GM18870 (cell line): Measurements from ENCODE around the gene FIGNL2.
"Not testable (repeated sequence)": the region's sequence is repeated elsewhere in the genome, so short reads cannot be mapped to it uniquely, and the experiment has no call there.

Experiments
- ATAC-seq: cut with Tn5 transposase; IDR thresholded peaks from one replicate; pipeline ENCODE4 v1.9.1; 2021; ENCODE audit warnings: moderate library complexity; ENCODE audit not compliant: unreplicated experiment

The FIGNL2 gene

GRCh38 chr12:51837286-51837685, 11.2 kb downstream of the FIGNL2 start:
- ATAC-seq = no peak

GRCh38 chr12:51836827-51837173, 11.7 kb downstream of the FIGNL2 start:
- ATAC-seq = no peak

- ATAC-seq = no peak
Measured at GRCh38 chr12:51836041-51836826, 12.3 kb downstream of the FIGNL2 start.

- no peak for ATAC-seq
Measured at GRCh38 chr12:51834411-51834810, 14.1 kb downstream of the FIGNL2 start.

GRCh38 chr12:51833448-51834227, 14.9 kb downstream of the FIGNL2 start:
- ATAC-seq = no peak

GRCh38 chr12:51832354-51833107, 16.0 kb downstream of the FIGNL2 start:
- ATAC-seq = no peak

- ATAC-seq = not testable (repeated sequence)
Measured at GRCh38 chr12:51831817-51832216, 16.7 kb downstream of the FIGNL2 start.

GRCh38 chr12:51829641-51830040, 18.9 kb downstream of the FIGNL2 start:
- no peak for ATAC-seq

- ATAC-seq = no peak
Measured at GRCh38 chr12:51829011-51829481, 19.5 kb downstream of the FIGNL2 start.

- no peak for ATAC-seq
Measured at GRCh38 chr12:51827925-51828818, 20.3 kb downstream of the FIGNL2 start.

- ATAC-seq = no peak
Measured at GRCh38 chr12:51826881-51827280, 21.6 kb downstream of the FIGNL2 start.

- no peak for ATAC-seq
Measured at GRCh38 chr12:51825216-51825615, 23.3 kb downstream of the FIGNL2 start.

GRCh38 chr12:51823875-51824565, 24.5 kb downstream of the FIGNL2 start:
- ATAC-seq = no peak

- no peak for ATAC-seq
Measured at GRCh38 chr12:51822956-51823355, 25.6 kb downstream of the FIGNL2 start.

GRCh38 chr12:51822261-51822616, 26.3 kb downstream of the FIGNL2 start:
- no peak for ATAC-seq

- ATAC-seq = no peak
Measured at GRCh38 chr12:51821440-51822260, 26.9 kb downstream of the FIGNL2 start.

GRCh38 chr12:51820526-51821439, 27.7 kb downstream of the FIGNL2 start:
- no peak for ATAC-seq
